ENCODE results near the gene ACBD3.

DNA sequence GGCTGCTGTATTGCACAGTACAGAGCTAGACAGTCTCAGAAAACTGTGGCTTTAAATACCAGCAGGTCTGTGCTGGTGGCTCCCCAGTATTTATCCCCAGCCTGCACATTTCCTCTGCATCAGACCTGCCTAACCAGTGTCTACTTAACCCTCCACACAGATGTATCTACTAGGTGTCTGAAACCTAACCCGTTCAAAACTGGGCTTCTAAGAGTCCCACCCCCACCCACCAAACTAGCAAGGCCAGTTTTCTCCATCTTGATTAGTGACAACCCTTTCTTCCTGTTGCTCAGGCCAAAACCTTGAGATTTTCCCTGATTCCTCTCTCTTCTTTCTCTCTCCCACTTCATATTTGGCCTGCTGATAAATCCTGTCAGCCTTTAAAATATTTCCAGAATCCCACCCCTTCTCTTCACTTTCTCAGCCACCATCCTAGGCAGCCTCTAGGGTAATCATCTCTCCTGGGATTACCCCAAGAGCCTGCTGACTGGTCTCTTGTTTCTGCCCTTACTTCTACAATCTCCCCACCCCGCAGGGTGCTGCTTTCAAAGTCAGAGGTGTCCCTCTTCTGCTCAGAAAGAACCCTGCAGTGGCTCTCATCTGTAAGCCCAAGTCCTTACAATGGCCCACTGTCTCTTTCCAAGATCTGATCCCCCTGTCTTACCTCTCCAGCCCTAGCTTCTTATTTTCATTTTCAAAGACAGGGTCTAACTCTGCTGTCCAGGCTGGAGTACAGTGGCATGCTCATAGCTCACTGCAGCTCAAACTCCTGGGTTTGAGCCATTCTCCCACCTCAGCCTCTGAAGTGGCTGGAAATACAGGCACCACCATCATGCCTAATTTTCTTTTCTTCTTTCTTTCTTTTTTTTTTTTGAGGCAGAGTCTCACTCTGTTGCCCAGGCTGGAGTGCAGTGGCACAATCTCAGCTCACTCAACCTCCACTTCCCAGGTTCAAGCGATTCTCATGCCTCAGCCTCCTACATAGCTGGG, 78.8 kb downstream of the ACBD3 start:
- TF ChIP-seq POLR2A (IDR thresholded peaks at IDR 0.05; ENCODE audit: low read depth, low read length) = no peak
- TF ChIP-seq POLR2AphosphoS5 (IDR thresholded peaks at IDR 0.05; ENCODE audit: low read depth, low read length) = no peak

All from GM12891 (cell line).